Measurements from ENCODE around the gene ZNF784.
A peak's percentile ranks its signal among the peaks of the same experiment; 100 is the strongest.

ZNF784 gene

DNA sequence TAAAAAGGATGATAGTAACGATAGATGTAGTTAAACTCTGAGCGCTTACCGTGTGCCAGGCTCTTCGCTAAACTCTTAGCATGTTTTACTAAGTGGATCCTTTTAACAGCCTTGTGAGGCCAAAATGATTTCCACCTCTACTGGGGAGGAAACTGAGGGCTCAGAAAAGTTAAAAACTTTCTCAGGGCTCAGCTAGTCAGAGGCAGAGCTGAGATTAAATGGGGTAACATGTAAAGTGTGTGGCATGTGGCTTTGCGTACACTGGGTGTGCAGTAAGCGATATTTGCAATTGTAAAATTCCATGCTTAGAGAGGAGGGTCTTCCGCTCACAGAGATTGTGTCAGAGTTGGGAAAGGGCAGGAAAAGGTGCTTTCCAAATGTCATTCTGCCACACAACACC, 32.2 kb upstream of the ZNF784 start:
- no peak for DNase-seq

GRCh38 chr19:55655648-55656040, 31.3 kb upstream of the ZNF784 start:
- no peak for DNase-seq

DNA sequence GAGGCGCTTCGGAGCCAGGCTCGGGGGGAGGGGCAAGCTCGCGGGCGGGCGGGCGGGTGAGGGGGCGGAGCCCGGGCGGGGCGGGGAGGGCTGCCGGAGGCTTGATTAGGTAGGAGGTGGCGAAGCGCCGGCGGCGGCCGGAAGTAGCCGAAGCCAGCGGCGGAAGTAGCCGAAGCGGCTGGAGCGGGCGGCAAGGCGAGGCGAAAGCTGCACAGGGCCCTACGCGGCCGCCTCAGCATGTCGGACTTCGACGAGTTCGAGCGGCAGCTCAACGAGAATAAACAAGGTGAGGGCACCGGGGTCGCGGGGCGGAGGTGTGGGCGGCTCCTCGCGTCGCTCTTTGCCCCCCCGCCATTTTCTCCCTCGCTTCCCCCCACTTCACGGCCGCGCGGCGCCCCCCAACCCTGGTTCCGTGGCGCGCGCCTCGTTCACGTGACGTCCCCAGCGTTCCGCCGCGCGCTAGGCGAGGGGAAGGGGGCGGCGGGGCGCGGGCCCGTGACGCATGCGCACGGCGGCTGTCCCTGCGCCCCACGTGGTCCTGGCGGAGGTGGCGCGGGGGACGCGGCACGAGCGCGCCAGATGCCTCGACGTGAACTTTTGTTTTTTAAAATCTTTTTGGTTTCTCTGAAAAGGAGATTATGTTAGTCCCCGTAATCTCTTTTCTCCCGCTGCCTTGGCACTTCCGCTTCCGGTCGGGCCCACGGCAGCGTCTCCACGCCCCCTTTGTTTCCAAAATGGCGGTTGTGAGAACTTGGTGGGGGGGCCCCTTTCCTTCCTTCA, 30.7 kb upstream of the ZNF784 start, which contains the start of gene U2AF2:
TSS of gene U2AF2 (plus strand) at position 168 of the 780 bp plus-strand sequence. CDS start at position 238, 70 bp downstream.
- peak in 49 of 51 donors; percentile 22 to 97 (median 94) for DNase-seq

- DNase-seq: peak; percentile 83 to 100 (median 97)
Measured at GRCh38 chr19:55654323-55654867, 30.0 kb upstream of the ZNF784 start.

DNA sequence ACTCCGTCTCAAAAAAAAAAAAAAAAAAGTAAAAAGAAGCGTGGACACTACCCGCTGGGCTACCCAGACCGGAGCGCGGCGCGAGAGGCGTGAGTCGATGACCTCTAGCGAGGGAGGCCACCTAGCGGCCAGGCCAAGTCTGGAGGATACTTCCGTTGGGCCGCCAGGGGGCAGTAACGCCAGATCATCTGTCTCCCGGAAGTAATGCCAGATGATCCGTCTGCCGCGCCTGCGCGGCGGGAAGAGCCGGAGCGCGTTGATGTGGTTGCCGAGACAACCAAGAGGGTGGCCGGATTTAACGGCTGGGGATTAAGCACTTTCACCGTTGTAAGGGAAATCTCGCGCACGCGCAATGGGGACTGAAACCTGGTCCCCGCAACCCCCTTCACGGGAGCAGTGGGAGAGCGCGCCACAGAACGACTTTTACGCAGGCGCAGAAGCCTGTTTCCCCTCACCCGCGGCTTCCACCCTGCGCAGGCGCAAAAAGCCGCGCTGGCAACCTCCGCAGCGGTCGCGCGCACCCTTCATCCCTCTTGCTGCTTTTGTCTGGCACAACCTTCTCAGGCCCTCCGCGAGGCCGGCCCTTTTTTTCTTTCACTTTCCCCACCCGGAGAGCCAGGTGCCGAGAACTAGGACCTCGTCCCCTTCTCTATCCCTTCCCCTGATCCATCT, 29.4 kb upstream of the ZNF784 start:
- peak; percentile 85 to 100 (median 96) for DNase-seq

- no peak for DNase-seq
Measured at GRCh38 chr19:55652311-55653128, 28.2 kb upstream of the ZNF784 start.

DNA sequence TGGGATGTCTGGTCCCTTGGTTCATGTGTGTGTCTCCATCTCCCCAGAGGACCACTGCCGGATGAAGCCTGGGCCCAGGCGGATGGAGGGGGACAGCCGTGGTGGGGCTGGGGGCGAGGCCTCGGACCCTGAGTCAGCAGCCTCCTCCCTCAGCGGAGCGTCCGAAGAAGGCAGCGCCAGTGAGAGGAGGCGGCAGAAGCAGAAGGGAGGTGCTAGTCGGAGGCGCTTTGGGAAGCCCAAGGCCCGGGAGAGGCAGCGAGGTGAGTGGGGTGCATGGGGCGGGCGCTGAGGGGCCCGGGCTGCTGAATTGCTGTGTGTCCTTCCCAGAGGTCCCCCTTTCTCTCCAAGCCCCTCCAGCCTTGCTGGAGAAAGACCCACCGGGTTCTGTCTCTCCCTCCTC, 26.9 kb upstream of the ZNF784 start:
- no peak for DNase-seq

DNA sequence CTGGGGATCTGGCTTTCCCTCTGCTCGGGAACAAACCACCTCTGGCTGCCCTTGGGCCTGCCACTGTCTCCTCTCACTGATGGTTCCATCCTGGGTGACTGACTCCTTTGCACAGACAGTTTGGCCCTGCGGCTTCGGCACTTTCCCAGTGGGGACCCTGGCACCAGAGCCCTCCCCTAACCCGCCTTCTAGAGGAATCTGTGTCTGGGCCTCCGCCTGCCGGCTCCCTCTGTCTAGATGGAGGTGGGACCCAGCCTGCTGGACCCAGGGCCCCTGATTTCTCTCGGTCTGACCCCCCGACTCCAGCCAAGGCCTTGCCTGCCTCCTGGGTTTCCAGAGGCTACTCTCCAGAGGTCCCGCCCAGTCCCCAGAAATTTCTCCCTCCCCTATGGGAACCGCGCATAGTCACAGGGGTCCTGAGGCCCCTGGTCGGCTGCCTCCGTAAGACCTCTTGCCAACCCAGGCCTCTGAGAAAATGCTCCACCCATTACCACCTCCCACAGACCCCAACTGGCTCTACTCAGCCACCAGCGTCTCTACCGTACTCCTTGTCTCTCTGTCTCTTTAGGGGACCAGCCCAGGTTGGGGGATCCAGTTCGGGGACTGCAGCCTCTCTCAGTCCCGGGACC, 26.4 kb upstream of the ZNF784 start:
- DNase-seq: no peak

DNA sequence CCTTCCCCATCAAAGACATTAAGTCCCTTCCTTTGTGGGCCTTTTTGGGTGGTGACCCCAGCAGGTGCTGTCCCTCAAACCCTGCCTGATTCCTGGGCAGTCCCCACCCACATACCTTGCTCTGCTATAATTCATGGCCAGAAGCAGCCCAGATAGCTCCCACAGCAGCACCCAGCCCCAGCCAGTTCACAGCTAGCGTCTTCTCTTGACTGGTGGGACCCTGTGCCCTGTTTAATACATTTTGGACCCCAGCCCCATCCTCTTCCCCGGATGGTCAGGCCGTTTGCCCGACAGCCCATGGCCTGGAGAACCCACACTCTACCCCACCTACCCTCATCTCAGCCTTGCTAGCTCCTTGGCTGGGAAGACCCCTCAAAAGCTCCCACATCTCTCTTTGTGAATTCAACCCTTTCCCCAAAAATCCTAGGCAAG, 25.8 kb upstream of the ZNF784 start:
- DNase-seq: no peak

GRCh38 chr19:55649268-55650125, 25.1 kb upstream of the ZNF784 start:
- DNase-seq: no peak

DNA sequence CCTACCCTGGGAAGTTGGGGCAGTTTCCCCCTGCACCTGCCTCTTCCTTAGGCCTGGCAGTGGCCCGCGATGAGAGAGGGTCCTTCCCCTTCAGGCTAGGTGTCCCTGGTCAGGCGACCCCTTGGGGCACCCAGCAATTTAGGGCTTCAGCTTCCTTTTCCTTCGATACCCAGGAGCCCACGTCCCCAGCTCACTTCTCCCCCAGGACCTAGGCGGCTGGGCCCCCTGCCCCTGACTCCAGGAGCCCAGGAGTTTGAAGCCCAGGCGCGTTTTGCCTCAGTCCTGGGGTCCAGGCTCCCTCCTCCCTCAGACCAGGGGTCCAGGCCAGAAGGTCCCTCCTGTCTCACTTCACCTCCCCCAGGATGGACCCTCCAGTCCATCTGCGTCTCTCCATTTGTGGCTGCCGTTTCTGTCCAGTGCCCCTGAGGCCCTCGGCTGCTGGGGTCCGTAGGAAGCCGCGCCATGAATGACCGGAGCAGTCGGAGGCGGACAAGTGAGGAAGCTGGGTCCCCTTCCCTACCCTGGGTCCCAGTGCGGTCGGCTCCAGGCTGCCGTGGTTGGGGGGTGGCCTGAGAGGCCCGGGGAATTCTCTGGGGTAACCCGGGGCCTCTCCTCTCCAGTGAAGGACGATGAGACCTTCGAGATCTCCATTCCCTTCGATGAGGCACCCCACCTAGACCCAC, 24.4 kb upstream of the ZNF784 start:
- DNase-seq: peak in 2 of 51 donors; percentile 37 to 39

DNA sequence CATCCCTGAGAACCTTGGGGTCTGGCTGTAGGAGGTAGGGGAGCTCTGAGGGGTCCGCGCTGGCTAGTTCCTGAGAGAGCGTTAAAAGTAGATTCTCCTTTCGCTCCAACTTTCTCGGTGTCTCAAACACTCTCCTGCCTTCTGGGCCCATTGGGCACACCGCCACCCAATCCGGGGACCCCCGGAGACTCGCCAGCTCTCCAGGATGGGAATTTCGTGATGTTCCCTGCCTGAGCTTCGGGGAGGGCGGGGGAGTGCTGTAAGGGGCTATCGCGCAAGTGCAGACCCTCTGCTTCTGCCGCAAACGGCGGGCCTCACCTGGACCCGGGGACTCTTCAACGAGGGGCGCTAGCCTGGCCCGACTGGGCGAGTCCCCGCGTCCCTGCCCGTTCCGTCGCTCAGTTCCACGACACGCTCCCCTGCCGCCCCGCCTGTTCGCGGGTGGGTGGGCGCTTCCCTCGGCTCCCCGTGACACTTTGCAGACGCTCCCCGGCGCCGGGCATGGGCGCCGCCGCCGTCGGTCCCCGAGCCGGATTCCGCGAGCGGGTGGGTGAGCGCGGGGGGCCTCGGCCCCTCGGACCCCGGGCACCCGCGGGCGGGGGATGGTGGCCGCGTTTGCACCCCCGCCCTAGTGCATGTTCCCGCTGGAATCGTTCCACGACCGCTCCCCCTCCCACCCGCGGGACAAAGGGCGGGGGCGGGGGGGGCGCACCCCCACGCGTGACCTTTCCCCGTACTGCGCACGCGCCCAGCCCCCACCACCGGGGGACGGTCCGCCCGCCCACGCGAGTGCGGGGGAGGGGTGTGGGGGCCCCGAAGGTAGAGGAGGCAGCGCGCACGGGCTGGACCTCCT, 23.6 kb upstream of the ZNF784 start, which contains the start of gene CCDC106:
TSS of gene CCDC106 (plus strand) at position 481 of the 853 bp plus-strand sequence. CDS start 835 bp downstream, outside the sequence.
- DNase-seq: peak in 48 of 51 donors; percentile 39 to 91 (median 74)

DNA sequence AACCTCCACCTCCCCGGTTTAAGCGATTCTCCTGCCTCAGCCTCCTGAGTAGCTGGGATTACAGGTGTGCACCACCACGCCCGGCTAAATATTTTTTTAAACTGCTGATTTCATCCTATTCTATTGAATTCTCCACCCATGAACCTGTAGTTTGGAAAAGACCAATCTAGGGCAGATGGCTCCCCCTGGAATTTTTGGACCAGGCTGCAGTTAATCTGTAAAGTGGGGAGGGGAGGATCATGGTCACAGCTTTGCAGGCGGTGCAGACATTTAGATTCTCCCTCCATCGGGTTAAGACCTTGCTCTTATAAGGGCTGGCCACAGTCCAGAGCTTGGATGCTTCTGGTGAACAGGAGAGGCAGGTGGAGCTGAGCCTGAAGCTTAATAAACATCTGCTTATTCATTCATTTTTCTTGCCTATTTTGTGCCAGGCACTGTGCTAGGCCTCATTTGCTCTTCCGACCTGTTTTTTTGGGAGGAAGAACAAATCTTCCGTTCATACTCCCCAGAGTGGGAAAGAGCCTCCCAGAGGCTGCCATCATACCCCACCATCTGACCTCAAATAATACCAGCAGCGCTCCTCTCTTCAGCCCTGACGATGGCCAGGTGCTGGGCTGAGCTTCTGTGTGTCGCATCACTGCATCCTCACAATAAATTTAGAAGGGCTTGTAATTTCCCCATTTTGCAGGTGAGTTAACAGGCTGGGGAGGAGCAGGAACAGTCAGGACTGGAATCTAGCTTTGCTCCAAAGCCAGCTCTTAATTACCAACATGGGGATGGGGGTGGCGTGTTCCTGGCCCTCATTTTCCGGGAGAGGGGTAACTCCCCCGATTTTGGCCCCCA, 22.7 kb upstream of the ZNF784 start:
- DNase-seq: no peak

- DNase-seq: no peak
Measured at GRCh38 chr19:55645512-55645881, 21.1 kb upstream of the ZNF784 start.

DNA sequence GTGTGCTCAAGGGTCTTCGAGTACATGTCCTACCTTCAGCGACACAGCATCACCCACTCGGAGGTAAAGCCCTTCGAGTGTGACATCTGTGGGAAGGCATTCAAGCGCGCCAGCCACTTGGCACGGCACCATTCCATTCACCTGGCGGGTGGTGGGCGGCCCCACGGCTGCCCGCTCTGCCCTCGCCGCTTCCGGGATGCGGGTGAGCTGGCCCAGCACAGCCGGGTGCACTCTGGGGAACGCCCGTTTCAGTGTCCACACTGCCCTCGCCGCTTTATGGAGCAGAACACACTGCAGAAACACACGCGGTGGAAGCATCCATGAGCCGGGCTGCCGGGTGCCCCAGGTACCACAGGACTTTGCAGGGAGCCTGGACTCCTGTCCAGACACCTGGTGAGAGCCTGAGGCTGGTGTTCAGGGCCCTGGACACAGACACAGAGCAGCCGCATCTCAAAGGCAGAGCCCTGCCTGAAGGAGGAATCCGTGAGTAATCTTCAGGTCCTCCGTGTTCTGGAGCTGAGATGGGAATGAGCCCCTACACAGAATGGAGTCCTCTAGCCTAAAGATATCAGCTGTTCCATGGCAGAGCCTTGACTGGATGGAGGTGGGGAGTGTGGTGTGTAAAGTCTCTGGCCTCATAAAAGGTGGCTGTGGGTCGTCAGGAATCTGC, 20.6 kb upstream of the ZNF784 start:
- DNase-seq: no peak

DNA sequence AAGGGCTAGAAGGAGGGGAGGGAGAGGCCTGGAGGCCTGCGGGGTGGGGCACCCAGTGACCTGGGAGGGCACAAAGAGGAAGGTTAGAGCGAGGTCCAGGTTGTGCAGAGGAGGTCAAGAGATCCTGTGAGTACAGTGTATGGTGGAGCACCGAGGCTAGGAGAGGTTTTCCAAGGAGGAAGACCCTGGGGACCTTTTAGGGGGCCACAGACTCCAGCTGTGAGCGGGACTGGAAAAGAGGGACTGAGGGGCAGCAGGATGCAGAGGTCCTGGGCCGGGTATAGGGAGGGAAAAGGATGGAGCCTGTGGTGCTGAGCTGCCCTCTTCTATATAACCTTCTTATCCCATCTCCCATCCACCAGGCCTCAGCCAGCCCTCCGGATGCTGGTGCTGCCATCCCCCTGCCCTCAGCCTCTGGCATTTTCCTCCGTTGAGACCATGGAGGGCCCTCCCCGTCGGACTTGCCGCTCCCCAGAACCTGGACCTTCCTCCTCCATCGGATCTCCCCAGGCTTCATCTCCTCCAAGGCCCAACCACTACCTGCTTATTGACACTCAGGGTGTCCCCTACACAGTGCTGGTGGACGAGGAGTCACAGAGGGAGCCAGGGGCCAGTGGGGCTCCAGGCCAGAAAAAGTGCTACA, 19.9 kb upstream of the ZNF784 start:
- no peak for DNase-seq

- peak in 1 of 51 donors; percentile 40 for DNase-seq
Measured at GRCh38 chr19:55643887-55644176, 19.5 kb upstream of the ZNF784 start.

All from hypothalamus (tissue), 51 donors.